Mesenchymal stem cell (in vitro differentiated cells and primary cell): ENCODE measurements around the gene TLR3. TPM values are rescaled to one million over a fixed set of nuclear protein-coding genes. Genes with fewer than 3 reads are reported as not detected.

Experiments
- DNase-seq: peaks from one replicate; pipeline ENCODE4 v3.0.0-alpha.2; 2013
- H2AFZ ChIP-seq: one replicate; pipeline ENCODE4 v1.6.1; 2013; ENCODE audit warnings: low read depth, mild to moderate bottlenecking, control low read depth, inconsistent platforms, low read length, moderate library complexity
- H2AK5ac ChIP-seq: 2 replicates; pipeline ENCODE4 v1.6.1; 2013; ENCODE audit warnings: low read length, moderate library complexity, mild to moderate bottlenecking, inconsistent platforms; ENCODE audit not compliant: severe bottlenecking
- H2BK120ac ChIP-seq: one replicate; pipeline ENCODE4 v1.6.1; 2013; ENCODE audit warnings: low read depth, mild to moderate bottlenecking, inconsistent platforms, low read length, moderate library complexity
- H2BK12ac ChIP-seq, 2 experiments: one replicate each; pipeline ENCODE4 v1.6.1; 2013; ENCODE audit warnings: inconsistent platforms in 2 of 2, low read length in 2 of 2, mild to moderate bottlenecking in 2 of 2, moderate library complexity in 2 of 2, control low read depth in 1 of 2
- H2BK15ac ChIP-seq: one replicate; pipeline ENCODE4 v1.6.1; 2013; ENCODE audit warnings: mild to moderate bottlenecking, low read depth, inconsistent platforms; ENCODE audit not compliant: poor library complexity, severe bottlenecking
- H2BK5ac ChIP-seq: 2 replicates; pipeline ENCODE4 v1.6.1; 2013; ENCODE audit warnings: low read depth, mild to moderate bottlenecking, low read length, control low read depth, inconsistent platforms; ENCODE audit not compliant: poor library complexity, severe bottlenecking
- H3K14ac ChIP-seq, 2 experiments: one replicate each; pipeline ENCODE4 v1.6.1; 2013; ENCODE audit warnings: inconsistent platforms in 2 of 2, low read length in 2 of 2, control low read depth in 1 of 2, mild to moderate bottlenecking in 1 of 2, moderate library complexity in 1 of 2
- H3K18ac ChIP-seq, 2 experiments: one replicate each; pipeline ENCODE4 v1.6.1; 2013; ENCODE audit warnings: inconsistent platforms in 2 of 2, low read length in 2 of 2, control low read depth in 1 of 2, low read depth in 1 of 2, mild to moderate bottlenecking in 1 of 2
- H3K23ac ChIP-seq, 2 experiments: one replicate each; pipeline ENCODE4 v1.6.1; 2013; ENCODE audit warnings: inconsistent platforms in 2 of 2, low read length in 2 of 2, mild to moderate bottlenecking in 2 of 2, moderate library complexity in 2 of 2, control low read depth in 1 of 2
- H3K27ac ChIP-seq: 2 replicates; pipeline ENCODE4 v1.5.1; 2013; ENCODE audit warnings: mild to moderate bottlenecking, moderate library complexity, low read length, control low read depth, inconsistent platforms; ENCODE audit not compliant: poor library complexity, severe bottlenecking
- H3K27me3 ChIP-seq, 2 experiments: 2 replicates each; pipeline versions ENCODE4 v1.6.1 to v1.7.0; 2013; ENCODE audit warnings: low read length in 2 of 2, mild to moderate bottlenecking in 2 of 2, moderate library complexity in 2 of 2, control low read depth in 1 of 2, inconsistent platforms in 1 of 2; ENCODE audit not compliant: control insufficient read depth in 1 of 2, insufficient read depth in 1 of 2
- H3K36me3 ChIP-seq, 2 experiments: 2 replicates each; pipeline versions ENCODE4 v1.6.1 to v1.7.0; 2013; ENCODE audit warnings: low read length in 2 of 2, control low read depth in 1 of 2, inconsistent platforms in 1 of 2, low read depth in 1 of 2, mild to moderate bottlenecking in 1 of 2; ENCODE audit not compliant: insufficient read depth in 2 of 2, control insufficient read depth in 1 of 2
- H3K4ac ChIP-seq, 2 experiments: one replicate each; pipeline ENCODE4 v1.6.1; 2013; ENCODE audit warnings: inconsistent platforms in 2 of 2, low read length in 2 of 2, mild to moderate bottlenecking in 2 of 2, moderate library complexity in 2 of 2, control low read depth in 1 of 2, low read depth in 1 of 2
- H3K4me1 ChIP-seq: 2 replicates; pipeline ENCODE4 v1.6.1; 2013; ENCODE audit warnings: low read depth, low read length, control low read depth; ENCODE audit not compliant: control insufficient read depth, insufficient read depth
- H3K4me2 ChIP-seq: 2 replicates; pipeline ENCODE4 v1.6.1; 2013; ENCODE audit warnings: low read length, mild to moderate bottlenecking, inconsistent platforms; ENCODE audit not compliant: poor library complexity, severe bottlenecking
- H3K4me3 ChIP-seq, 2 experiments: 2 replicates each; pipeline versions ENCODE4 v1.5.1 to v1.7.0; 2013; ENCODE audit warnings: low read length in 2 of 2, mild to moderate bottlenecking in 2 of 2, control low read depth in 1 of 2, low read depth in 1 of 2; ENCODE audit not compliant: insufficient read depth in 1 of 2
- H3K79me1 ChIP-seq: replicated peaks from 2 replicates; pipeline ENCODE4 v1.6.1; 2013; ENCODE audit warnings: mild to moderate bottlenecking, control low read depth, low read length, inconsistent platforms; ENCODE audit not compliant: poor library complexity, severe bottlenecking
- H3K9ac ChIP-seq: 2 replicates; pipeline ENCODE4 v1.7.0; 2013; ENCODE audit warnings: mild to moderate bottlenecking, low read length, moderate library complexity
- H3K9me3 ChIP-seq: 2 replicates; pipeline ENCODE4 v1.7.0; 2013; ENCODE audit warnings: mild to moderate bottlenecking, low read length; ENCODE audit not compliant: control insufficient read depth
- H4K8ac ChIP-seq: one replicate; pipeline ENCODE4 v1.6.1; 2013; ENCODE audit warnings: inconsistent platforms, mild to moderate bottlenecking, low read length, moderate library complexity
- H4K91ac ChIP-seq: one replicate; pipeline ENCODE4 v1.6.1; 2013; ENCODE audit warnings: mild to moderate bottlenecking, low read length, inconsistent platforms
- WGBS: methylation state at CpG from one replicate; pipeline ENCODE4 v1.1.7; 2013; ENCODE audit warnings: mixed read lengths; 5-methylcytosine and 5-hydroxymethylcytosine counted together
- small RNA-seq: library from polyadenylated mRNA; stranded (forward); fragments of <200 nt; extraction: miRNeasy Mini kit (QIAGEN cat#:217004); gene quantifications from one replicate; pipeline ENCODE3, GENCODE V24; 2013; ENCODE audit warnings: low read depth

Gene TLR3

DNA sequence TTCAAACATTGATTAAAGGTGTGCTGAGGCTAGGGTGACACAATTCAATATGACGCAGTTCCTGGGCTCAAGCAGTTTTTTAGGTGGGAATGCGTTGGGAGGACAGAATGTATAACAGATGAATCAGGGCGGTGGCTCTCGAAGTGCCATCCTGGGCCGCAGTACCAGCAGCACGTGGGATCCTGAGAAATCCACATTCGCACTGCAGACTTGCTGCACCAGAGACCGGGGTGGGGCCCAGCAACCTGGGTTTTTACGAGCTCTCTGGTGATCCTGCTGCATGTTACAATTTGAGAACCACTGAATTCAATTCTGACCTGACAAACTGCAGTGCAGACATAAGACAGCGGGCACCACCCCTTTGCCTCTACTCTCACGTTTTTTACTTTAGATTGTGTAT is 65.9 kb downstream of the TLR3 start:
- Histone ChIP-seq H3K36me3 (no peaks in the 10 kb centered on the region), H3K9ac (no peak overlapping the region), H3K4ac (no peak overlapping the region), H2BK15ac (no peak overlapping the region), H3K27me3 (no peaks in the 10 kb centered on the region), H3K4me2 (no peak overlapping the region), H3K18ac (no peak overlapping the region), H3K9me3 (no peaks in the 10 kb centered on the region), H3K23ac (no peak overlapping the region), H4K8ac (no peak overlapping the region), H2AFZ (no peak overlapping the region), H3K4me3 (no peak overlapping the region), H3K27ac (no peak overlapping the region), H2BK120ac (no peak overlapping the region), H3K79me1 (no peaks in the 10 kb centered on the region), H2BK5ac (no peak overlapping the region), H2AK5ac (no peak overlapping the region), H4K91ac (no peak overlapping the region), H2BK12ac (no peak overlapping the region), H3K4me1 (no peaks in the 10 kb centered on the region), H3K14ac (no peak overlapping the region)
- no peak for DNase-seq
- WGBS: 89% methylated on average over 9 of the region's 11 CpGs

DNA sequence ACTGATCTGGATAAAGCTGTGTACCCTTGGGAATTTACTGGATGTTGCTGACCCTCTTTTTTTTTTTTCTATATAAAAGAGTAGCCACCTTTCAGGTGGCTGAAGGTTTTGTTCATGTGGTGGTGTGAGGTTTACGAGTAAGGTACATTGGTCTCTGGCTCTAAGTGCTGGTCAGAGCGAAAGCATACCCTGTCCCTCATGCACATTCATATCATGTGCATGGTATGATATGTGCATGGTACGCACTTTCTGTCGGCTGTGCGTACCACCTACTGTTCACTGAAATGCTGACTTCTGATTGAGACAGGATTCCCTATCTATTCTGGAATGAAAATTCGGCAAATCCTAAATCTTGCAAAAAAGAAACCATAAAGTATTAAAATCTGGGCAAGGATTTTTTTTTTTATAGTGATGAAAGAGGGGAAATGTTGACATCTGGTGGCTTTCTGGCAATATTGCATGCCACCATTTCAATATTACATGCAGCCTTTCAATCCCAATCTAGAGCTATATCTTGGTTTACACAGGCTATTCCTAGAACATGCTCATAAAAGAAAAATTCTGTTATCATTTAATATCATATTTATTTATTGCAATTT is 68.3 kb downstream of the TLR3 start:
- Histone ChIP-seq H3K4me2 (no peak overlapping the region), H3K79me1 (no peaks in the 10 kb centered on the region), H4K8ac (no peak overlapping the region), H3K18ac (no peak overlapping the region), H3K36me3 (no peaks in the 10 kb centered on the region), H3K9me3 (no peaks in the 10 kb centered on the region), H3K4me1 (no peaks in the 10 kb centered on the region), H3K27ac (no peak overlapping the region), H3K23ac (no peak overlapping the region), H4K91ac (no peak overlapping the region), H3K14ac (no peak overlapping the region), H2AFZ (no peak overlapping the region), H3K4ac (no peak overlapping the region), H2BK120ac (no peak overlapping the region), H2AK5ac (no peak overlapping the region), H2BK5ac (no peak overlapping the region), H3K9ac (peak overlapping the region; percentile 13), H3K4me3 (peak overlapping the region in 1 of 2 experiments; percentile 60), H3K27me3 (no peaks in the 10 kb centered on the region), H2BK15ac (no peak overlapping the region), H2BK12ac (no peak overlapping the region)
- WGBS: 77% methylated on average over 2 of the region's 6 CpGs
- DNase-seq: peak; percentile 39

Small RNAs within 50 kb of the gene (small RNA-seq; reads per million reads assigned to genes)
- gene RF00322 (not detected), gene RNU4-64P (not detected)
